Hematopoietic multipotent progenitor cell (in vitro differentiated cells): Measurements from ENCODE around the gene ARAP2. TPM values are rescaled to one million over a fixed set of nuclear protein-coding genes. Genes with fewer than 3 reads are reported as not detected.

Source experiments
- DNase-seq, 3 donors: peaks; one replicate each; pipeline ENCODE4 v3.0.0-alpha.2; 2011 to 2015; ENCODE audit warnings: low read depth in 2 of 3, low spot score in 2 of 3
- total RNA-seq: library from RNA; depleted of rRNA; stranded (reverse); fragments of >200 nt; gene quantifications from one replicate; pipeline ENCODE4 v1.2.3, GENCODE V29; 2012

Gene ARAP2
- total RNA-seq, 1 donor, result 11.0 TPM

DNA sequence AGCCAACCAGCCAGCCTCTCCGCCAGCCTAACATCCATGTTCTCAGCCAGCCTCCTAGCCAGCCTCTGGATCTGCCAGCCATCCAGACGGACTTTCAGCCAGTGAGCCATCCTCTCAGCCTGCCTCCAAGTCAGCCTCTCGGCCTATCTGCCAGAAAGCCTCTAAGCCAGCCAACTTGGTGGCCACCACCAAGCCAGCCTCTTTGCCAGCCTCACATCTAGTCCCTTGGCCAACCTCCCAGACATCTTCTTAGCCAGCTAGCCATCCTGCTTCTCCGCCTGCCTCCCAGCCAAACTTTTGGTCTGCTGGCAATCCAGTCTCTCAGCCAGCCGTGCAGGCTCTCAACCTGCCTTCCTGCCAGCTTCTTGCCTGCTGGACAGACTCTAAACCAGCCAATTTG, 16.4 kb upstream of the ARAP2 start:
- no peak for DNase-seq

DNA sequence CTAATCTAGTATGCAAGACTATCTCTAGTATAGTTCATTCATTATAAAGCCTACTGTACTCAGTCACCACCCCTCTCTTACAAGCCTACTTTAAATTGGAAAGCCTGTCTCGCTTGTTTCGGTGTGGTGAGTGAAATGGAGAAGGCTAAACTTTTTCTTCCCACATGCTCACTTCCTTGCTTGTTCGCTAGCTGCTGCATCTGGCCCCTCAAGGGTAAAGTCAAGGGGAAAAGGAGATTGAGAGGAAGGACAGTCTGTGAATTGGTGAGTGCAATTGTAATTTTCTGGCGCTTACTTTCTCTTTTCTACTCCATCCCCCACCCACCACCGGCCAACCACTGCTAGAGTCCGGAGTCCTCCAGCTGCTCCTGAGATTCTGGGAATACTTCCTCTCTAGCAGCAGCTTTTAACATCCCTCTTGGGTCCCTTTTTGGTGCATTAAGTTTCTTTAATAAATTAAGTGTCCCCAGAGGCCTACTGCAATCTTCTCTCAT, 12.1 kb upstream of the ARAP2 start:
- no peak for DNase-seq

DNA sequence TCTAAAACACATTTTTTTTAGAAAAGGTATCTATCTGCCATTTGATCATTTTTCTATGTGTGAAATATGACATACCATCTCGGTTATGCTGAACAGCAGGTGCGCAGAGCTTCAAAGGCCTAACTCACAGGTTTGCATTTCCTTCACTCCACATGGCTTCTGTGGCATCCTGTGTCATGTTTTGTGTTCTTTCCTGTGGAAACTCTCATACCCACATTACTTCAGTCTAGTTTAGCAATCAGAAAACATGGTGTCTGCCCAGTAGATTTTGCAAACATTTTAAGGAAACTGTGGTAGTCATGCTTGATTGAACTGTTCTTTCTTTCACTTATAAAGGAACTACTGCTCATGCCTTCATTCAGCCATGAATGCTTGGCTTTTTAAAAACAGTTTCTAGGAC, 11.3 kb upstream of the ARAP2 start:
- DNase-seq, result peak in 2 of 3 donors; percentile 54 to 56

- no peak for DNase-seq
Observed at GRCh38 chr4:36254371-36254770, 10.1 kb upstream of the ARAP2 start.

- DNase-seq, result no peak
Observed at GRCh38 chr4:36251983-36252382, 7.7 kb upstream of the ARAP2 start.

DNA sequence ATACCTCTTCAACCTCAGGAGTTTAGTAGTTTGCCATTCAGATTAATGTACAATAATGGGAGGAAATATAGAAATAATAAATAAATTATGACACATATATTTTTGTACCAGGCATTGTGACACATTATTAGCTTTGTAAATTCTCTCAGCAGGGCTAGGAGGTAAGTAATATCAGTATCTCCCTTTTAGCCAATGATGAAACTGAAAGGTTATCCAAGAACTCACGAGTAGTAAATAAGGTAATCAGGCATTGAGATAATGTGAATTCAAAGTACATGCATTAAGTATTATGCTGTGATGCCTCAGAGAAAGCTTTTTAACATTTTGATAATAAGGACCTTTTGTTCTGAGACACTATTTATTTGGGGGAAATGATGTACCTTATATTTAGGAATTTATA, 5.3 kb upstream of the ARAP2 start:
- DNase-seq, result no peak

GRCh38 chr4:36243355-36244256, 708 bp downstream of the ARAP2 start:
- peak in 1 of 3 donors; percentile 31 for DNase-seq

- DNase-seq, result no peak
Observed at GRCh38 chr4:36242629-36243354, 1.5 kb downstream of the ARAP2 start.

GRCh38 chr4:36241771-36242170, 2.5 kb downstream of the ARAP2 start:
- DNase-seq, result peak in 2 of 3 donors; percentile 31 to 62

DNA sequence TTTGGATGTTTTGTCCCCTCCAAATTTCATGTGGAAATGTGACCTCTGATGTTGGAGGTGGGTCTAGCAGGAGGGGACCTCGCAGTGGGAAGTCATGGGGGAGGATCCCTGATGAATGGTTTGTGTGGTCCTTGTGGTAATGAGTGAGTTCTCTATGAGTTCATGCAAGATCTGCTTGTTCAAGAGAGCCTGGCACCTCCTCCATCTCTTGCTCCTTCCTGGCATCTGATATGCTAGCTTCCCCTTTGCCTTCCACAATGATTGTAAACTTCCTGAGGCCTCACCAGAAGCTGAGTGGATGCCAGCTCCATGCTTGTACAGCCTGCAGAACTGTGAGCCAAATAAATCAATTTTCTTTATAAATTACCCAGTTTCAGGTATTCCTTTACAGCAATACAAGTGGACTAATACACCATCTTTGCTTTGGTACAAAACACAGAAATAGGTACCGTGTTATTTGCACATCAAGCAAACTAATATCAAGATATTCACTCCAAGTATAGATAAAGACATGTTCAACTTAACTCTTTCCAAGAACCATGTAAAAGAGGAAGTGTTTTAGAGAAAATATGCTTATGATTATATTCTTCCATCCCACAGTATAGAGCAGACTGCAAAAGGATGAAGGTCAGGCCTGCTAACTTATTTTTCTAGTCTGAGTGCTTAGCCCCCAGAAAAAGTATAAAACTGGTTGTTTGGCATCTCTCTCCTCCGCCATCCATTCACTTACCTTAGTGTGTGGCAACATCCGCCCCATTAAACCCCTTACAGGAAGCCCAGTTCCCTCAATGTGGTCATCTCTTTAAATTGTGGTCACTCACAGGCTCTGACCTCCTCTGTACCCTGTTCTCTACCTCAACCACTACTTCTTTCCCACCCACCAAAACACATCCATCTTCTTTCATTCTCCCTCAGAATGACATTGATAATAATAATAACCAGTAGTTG, 6.7 kb downstream of the ARAP2 start:
- no peak for DNase-seq

DNA sequence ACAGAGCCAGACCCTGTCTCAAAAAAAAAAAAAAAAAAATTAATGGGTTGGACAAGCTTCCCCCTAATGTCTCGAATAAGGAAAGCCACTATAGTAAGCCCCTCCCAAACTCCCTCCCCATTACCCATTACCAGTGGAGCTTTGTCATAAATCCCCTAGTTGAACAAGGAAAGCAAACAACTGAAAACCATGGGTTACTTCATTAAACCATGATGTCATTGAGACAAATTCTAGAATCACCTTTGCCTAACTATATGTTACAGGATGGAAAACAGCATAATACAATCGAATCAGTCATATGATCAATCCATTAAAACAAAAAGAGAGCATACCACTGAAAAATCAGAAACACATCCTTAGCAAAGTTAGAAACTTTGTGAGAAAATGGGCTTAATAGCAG, 8.2 kb downstream of the ARAP2 start:
- no peak for DNase-seq

GRCh38 chr4:36235306-36235705, 9.0 kb downstream of the ARAP2 start:
- DNase-seq, result no peak

DNA sequence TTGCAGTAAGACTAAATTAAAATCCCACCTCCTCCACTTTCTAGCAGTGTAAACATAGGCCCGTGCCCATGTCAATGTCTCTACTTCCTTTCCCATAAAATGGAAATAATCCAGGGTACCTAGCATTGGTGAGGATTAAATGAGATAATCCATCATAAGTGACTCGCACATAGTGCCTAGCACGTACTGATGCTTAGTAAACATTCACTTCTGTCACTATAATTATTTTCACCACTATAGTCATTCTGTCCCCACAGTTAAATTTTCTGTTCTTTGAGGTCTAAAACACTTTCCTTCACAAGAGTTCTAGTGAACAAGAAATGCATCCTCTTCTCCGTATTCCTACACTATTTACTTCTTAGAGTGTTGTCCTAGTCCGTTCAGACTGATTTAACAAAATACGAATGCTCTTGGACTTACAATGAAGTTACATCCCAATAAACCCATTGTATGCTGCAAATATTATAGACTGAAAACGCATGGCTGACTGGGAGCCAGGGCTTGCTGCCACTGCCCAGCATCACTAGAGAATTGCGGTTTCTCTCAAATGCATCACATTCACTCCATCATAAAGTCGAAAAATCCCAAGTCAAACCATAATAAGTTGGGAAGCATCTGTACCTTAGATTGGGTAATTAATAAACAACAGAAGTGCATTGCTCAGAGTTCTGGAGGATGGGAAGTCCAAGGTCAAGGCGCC, 10.6 kb downstream of the ARAP2 start:
- no peak for DNase-seq

GRCh38 chr4:36230534-36230933, 13.8 kb downstream of the ARAP2 start:
- no peak for DNase-seq

- no peak for DNase-seq
Observed at GRCh38 chr4:36227913-36228312, 16.4 kb downstream of the ARAP2 start.

DNA sequence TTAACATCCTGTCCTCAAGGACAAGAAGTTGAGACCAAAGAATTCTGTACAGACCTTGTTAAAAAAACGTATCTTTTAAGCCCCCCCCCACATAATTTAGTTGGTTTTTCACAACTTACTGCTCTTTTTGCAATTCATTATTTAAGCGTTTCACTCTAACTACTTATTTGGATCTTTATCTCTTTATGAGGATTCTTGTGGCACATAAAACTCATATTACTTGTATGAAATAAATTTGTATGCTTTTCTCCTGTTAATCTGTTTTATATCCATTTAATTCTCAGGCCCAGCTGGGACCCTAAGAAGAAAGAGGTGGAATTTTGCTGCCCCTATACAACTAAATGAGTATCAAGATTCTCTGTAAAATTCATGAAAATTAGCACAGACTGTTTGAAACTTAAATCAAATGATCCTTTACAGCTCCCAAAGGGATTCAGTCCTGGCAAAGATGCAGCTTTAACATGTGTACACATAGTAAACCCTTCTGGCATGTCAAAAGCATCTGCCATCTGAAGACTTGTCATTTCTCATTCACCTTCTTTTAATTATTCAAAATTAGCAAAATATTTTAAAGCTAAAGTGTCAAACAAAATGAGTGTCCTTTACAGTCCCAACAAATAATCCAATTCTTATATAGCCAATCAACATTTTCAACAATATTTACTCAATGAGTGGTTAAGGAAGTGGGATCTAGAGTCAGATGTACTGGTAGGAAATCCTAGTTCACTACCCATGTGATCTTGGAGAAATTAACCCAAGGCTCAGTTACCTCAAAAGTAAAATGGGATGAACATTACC, 17.7 kb downstream of the ARAP2 start:
- no peak for DNase-seq

DNA sequence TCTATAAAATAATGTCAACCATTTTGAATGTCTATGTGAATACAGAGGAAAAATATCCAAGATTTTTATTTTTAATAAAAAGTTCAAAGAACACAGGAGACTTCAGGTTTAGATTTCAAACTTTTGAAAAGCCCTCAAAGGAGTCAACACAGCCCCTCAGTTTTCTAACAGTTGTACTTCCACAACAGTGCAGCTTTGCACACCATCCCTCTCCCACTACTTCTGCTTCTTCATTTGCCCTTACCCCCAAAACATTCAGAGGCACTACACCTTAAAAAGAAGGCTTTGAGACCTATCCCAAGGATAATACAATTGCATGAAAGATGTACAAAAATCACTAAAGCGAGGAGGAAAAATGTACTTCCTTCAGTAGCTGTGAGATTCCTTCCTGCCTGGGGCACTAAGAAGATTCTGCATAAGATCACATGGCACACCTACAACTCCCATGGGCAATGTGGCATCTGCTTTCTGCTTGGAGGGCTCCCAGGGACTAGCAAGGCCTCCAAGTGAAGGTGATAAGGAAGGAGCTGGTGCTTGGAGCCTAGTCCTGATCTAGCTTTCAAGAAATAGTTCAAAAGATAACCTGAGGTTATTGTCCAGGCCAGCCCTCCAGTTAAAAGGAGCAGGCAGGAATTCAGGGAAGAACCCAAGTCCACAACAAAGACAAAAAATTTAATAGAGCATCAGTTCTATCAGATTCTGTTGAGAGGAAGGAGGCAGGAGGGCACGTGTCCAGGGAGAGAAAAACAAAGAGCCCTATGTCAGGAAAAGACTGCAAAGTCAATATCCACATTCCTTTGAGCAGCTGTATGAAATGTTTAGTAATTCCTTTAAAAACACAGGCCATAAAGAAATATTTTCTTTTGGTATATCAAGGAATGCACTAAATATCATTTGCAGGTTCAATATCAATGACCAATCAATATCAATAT, 19.1 kb downstream of the ARAP2 start:
- no peak for DNase-seq

DNA sequence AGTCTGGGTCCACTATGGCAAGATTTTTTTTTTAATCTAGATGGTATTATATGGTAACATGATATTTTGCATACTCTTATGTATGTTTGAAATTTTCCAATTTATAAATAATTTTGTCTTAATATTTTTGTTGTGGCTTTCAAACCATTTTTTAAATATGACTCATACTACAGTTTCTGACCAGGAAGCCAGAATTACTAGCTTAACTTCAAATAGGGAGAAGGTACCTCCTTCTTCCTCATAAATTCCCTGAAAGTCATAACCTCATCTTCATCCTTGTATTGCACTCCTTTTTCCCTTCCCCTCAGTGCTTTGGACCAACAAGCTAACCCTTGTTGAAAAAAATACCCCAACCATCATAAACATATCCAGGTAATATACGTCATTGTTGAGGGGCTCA, 21.6 kb downstream of the ARAP2 start:
- DNase-seq, result no peak
